OCI-LY7 (cell line): ENCODE results near the gene SNX20. TPM values are rescaled to one million over a fixed set of nuclear protein-coding genes. Genes with fewer than 3 reads are reported as not detected.

Experiments
- BruUV-seq: library from RNA; stranded (reverse); fragments of 400-500 nt; replicated peaks from 2 replicates; lab custom pipeline; 2021; lab: Mats Ljungman, UMichigan
- CTCF ChIA-PET: fragments of 300-600 bp; sonication (Branson Sonifier 250); formaldehyde crosslinking; loops from one replicate; lab custom pipeline; 2022; ENCODE audit warnings: antibody characterized with exemption; ENCODE audit not compliant: unreplicated experiment; lab: Charles Lee
- POLR2A ChIA-PET: fragments of 300-600 bp; sonication (Branson Sonifier 250); formaldehyde crosslinking; loops from one replicate; lab custom pipeline; 2022; ENCODE audit warnings: antibody characterized with exemption; lab: Charles Lee
- DNase-seq: peaks from one replicate; pipeline ENCODE4 v3.0.0-alpha.2; 2015; ENCODE audit warnings: low spot score
- H2AFZ ChIP-seq: fragments of 200-600 bp; sonication (generic), shearing (Covaris generic); 2 replicates; pipeline ENCODE4 v1.6.1; 2014; ENCODE audit warnings: mild to moderate bottlenecking, antibody characterized with exemption, low read length, moderate library complexity
- H3K27ac ChIP-seq: fragments of 200-600 bp; sonication (generic); 2 replicates; pipeline ENCODE4 v1.5.1; 2014; ENCODE audit warnings: mixed run types, low read depth, mild to moderate bottlenecking, moderate library complexity, low read length, inconsistent platforms; ENCODE audit not compliant: poor library complexity, severe bottlenecking
- H3K36me3 ChIP-seq: fragments of 200-600 bp; sonication (generic); 2 replicates; pipeline ENCODE4 v1.6.1; 2014; ENCODE audit warnings: mild to moderate bottlenecking, antibody characterized with exemption, low read length, moderate library complexity, mixed read lengths; ENCODE audit not compliant: insufficient read depth
- H3K4me1 ChIP-seq: fragments of 200-600 bp; sonication (generic); 2 replicates; pipeline ENCODE4 v1.5.1; 2014; ENCODE audit warnings: mild to moderate bottlenecking, low read length; ENCODE audit not compliant: insufficient read depth, poor library complexity, severe bottlenecking
- H3K4me2 ChIP-seq: fragments of 200-600 bp; sonication (generic); 2 replicates; pipeline ENCODE4 v1.6.1; 2014; ENCODE audit warnings: mild to moderate bottlenecking, low read length
- H3K4me3 ChIP-seq: fragments of 200-600 bp; sonication (generic); 2 replicates; pipeline ENCODE4 v1.5.1; 2014; ENCODE audit warnings: mild to moderate bottlenecking, low read depth, low read length; ENCODE audit not compliant: poor library complexity, severe bottlenecking
- H3K79me2 ChIP-seq: fragments of 200-600 bp; sonication (generic); 2 replicates; pipeline ENCODE4 v1.6.1; 2016; ENCODE audit warnings: low read depth, mild to moderate bottlenecking, low read length, moderate library complexity, mixed read lengths; ENCODE audit not compliant: insufficient read depth
- H3K9me2 ChIP-seq: fragments of 200-600 bp; sonication (generic); 2 replicates; pipeline ENCODE4 v1.6.1; 2016; ENCODE audit warnings: mild to moderate bottlenecking, low read length, mixed read lengths; ENCODE audit not compliant: insufficient read depth
- H3K9me3 ChIP-seq: fragments of 200-600 bp; sonication (generic); 2 replicates; pipeline ENCODE4 v1.6.1; 2014; ENCODE audit warnings: mild to moderate bottlenecking, mixed run types, low read length, mixed read lengths
- H4K20me1 ChIP-seq: fragments of 200-600 bp; sonication (generic); 2 replicates; pipeline ENCODE4 v1.6.1; 2014; ENCODE audit warnings: mild to moderate bottlenecking, antibody characterized with exemption, low read length, moderate library complexity, mixed read lengths; ENCODE audit not compliant: insufficient read depth
- EZH2phosphoT487 ChIP-seq: fragments of 200-600 bp; sonication (generic); IDR thresholded peaks from 2 replicates; pipeline ENCODE4 v1.6.1; 2018; ENCODE audit warnings: low read depth, borderline replicate concordance, mild to moderate bottlenecking, mixed run types, antibody characterized with exemption, low read length, moderate library complexity, mixed read lengths
- intact Hi-C: fragments of 100-400 bp; cut with micrococcal nuclease; formaldehyde crosslinking; loops from one replicate; pipeline ENCODE4 v1.10.0; 2022; ENCODE audit not compliant: unreplicated experiment
- total RNA-seq, 2 experiments: library from RNA; depleted of rRNA in 1 of 2; stranded (reverse); fragments of >200 nt in 1 of 2; shearing (Covaris generic) in 1 of 2; gene quantifications; 2 replicates each; pipeline ENCODE4 v1.2.3, GENCODE V29; 2014 to 2022
- TF ChIP-seq, protein P1 (sequence below): fragments of 200-600 bp; sonication (generic); conservative IDR thresholded peaks from 2 replicates; pipeline ENCODE4 v1.5.1; 2014; ENCODE audit warnings: mild to moderate bottlenecking, antibody characterized with exemption, low read length, moderate library complexity, mixed read lengths

The SNX20 gene
- total RNA-seq, 2 experiments from 2014 or later, result 1.3 to 5.8 TPM

DNA sequence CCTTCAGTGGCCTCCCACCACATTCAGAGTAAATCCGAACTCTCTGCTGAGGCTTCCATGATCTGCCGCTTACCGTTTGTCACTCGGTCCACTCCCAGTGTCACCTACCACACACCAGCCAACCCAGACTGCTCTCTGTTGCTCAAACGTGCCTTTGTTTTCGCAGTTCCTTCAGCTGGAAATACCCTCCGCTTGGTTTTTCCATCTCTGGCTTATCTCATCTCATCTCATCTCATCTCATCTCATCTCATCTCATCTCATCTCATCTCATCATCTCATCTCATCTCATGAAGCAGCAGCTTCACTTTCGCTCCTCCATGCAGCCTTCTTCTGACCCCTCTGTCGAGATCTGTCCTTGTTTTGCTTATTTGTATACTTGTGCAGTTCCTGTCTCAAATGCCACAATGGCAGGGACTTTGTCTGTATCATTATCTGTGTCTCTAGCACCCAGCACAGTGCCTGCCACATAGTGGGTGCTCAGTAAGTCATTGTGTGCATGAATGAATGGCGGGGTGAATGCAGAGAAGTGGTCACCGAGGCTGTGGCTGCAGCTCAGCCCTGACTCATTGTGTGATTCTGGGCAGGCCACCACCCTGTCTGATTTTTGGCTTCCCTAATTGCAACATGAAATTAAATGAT, 3.8 kb upstream of the SNX20 start:
- Histone ChIP-seq H3K27ac (no peak overlapping the region), H3K79me2 (no peaks in the 10 kb centered on the region), H3K4me2 (no peak overlapping the region), H3K4me3 (no peak overlapping the region), H3K9me3 (no peaks in the 10 kb centered on the region), H4K20me1 (no peaks in the 10 kb centered on the region), H3K4me1 (peaks cover 19% of the 10 kb centered on the region), H3K36me3 (no peaks in the 10 kb centered on the region), H2AFZ (no peak overlapping the region), H3K9me2 (no peaks in the 10 kb centered on the region)
- ChIA-PET CTCF (no interaction called here), POLR2A (no interaction called here)
- TF ChIP-seq, protein P1, sequence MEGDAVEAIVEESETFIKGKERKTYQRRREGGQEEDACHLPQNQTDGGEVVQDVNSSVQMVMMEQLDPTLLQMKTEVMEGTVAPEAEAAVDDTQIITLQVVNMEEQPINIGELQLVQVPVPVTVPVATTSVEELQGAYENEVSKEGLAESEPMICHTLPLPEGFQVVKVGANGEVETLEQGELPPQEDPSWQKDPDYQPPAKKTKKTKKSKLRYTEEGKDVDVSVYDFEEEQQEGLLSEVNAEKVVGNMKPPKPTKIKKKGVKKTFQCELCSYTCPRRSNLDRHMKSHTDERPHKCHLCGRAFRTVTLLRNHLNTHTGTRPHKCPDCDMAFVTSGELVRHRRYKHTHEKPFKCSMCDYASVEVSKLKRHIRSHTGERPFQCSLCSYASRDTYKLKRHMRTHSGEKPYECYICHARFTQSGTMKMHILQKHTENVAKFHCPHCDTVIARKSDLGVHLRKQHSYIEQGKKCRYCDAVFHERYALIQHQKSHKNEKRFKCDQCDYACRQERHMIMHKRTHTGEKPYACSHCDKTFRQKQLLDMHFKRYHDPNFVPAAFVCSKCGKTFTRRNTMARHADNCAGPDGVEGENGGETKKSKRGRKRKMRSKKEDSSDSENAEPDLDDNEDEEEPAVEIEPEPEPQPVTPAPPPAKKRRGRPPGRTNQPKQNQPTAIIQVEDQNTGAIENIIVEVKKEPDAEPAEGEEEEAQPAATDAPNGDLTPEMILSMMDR, result no peak
- no peak for TF ChIP-seq EZH2phosphoT487
- BruUV-seq, result no TSS peak
- no peak for DNase-seq
- intact Hi-C loops, result no loop called here

DNA sequence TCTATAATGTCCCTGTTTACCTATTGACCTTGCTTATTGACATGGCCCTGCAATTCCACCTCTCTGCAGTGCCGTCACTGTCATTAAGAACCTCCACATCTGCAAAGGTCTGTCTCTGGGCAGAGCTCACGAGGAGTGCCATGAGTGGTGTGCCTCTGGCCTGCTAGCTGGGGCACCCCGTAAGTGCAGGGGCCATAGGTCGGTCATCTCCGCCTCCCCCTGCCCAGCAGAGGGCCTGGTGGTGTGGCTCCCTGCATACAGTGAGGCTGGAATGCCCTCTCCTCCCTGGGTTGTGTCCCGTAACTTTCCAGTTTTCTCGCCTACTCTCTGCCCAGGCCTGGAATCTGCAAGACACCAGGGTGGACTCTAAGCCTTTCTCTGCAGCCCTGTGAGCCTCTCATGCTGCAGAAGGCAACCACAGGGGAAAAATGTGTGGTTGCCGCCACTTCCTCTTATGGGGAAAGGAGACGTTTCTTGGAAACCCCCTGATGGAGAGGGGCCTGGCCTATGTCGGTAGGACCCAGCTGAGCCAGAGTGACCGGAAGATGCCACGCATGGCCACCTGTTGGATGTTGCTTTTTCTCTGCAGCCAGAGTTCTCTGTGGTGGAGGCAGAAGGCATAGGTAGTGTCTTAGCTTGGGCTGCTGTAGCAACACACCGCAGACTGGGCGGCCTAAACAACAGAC, 2.7 kb upstream of the SNX20 start:
- no peaks in the 10 kb centered on the region for H3K36me3 ChIP-seq
- H3K4me3 ChIP-seq, result no peak overlapping the region
- peak overlapping the region; percentile 3; the same call in 1 of the 2 replicates for H3K4me2 ChIP-seq
- H2AFZ ChIP-seq, result no peak overlapping the region
- no peaks in the 10 kb centered on the region for H3K9me2 ChIP-seq
- no peak overlapping the region for H3K27ac ChIP-seq
- TF ChIP-seq, protein P1, result no peak
- TF ChIP-seq EZH2phosphoT487, result no peak
- intact Hi-C loops, result no loop called here
- H3K9me3 ChIP-seq, result no peaks in the 10 kb centered on the region
- DNase-seq, result peak; percentile 34
- H3K79me2 ChIP-seq, result no peaks in the 10 kb centered on the region
- no TSS peak for BruUV-seq
- H3K4me1 ChIP-seq, result peaks cover 19% of the 10 kb centered on the region
- no peaks in the 10 kb centered on the region for H4K20me1 ChIP-seq
- POLR2A ChIA-PET, result no interaction called here
- CTCF ChIA-PET, result no interaction called here

DNA sequence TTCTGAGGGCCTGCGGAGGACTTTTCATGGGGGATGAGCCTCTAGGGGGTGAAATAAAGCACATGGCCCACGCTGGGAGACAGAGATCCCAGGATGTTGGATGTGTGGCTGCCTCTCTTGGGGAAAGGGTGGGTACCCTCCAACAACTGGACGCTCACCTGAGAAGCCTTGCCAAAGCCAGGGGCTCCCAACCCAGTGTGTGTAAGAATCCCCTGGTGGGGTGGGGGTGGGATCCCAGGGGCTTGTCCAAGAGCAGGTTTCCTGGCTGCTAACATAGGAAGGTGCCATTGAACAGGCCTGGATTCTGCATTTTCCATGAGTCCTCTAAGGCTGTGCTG, 587 bp downstream of the SNX20 start:
- no peak for DNase-seq
- no peaks in the 10 kb centered on the region for H4K20me1 ChIP-seq
- ChIA-PET CTCF (interaction anchor here (1.0 kb wide), 1 partner anchor 14 kb away, joined by 3 read pairs; no protein-coding TSS in a partner anchor), POLR2A (no interaction called here)
- peak overlapping the region; percentile 69; the same call in 1 of the 2 replicates for H3K4me2 ChIP-seq
- BruUV-seq, result no TSS peak
- no peaks in the 10 kb centered on the region for H3K9me3 ChIP-seq
- no peaks in the 10 kb centered on the region for H3K79me2 ChIP-seq
- peaks cover 19% of the 10 kb centered on the region for H3K4me1 ChIP-seq
- H3K9me2 ChIP-seq, result no peaks in the 10 kb centered on the region
- H3K36me3 ChIP-seq, result no peaks in the 10 kb centered on the region
- no peak for TF ChIP-seq EZH2phosphoT487
- TF ChIP-seq, protein P1, result no peak
- H2AFZ ChIP-seq, result peak overlapping the region; percentile 100
- intact Hi-C loops, result no loop called here
- no peak overlapping the region for H3K27ac ChIP-seq
- H3K4me3 ChIP-seq, result peak overlapping the region; percentile 53
